Fibroblast of the aortic adventitia (primary cell): ENCODE measurements around the gene MAP3K12. TPM values are rescaled to one million over a fixed set of nuclear protein-coding genes. Genes with fewer than 3 reads are reported as not detected.

Source experiments
- DNase-seq: peaks from one replicate; pipeline ENCODE4 v3.0.0-alpha.2; 2010; ENCODE audit warnings: low read depth
- H3K4me3 ChIP-seq: 2 replicates; pipeline ENCODE4 v1.5.1; 2011; ENCODE audit warnings: low read depth, mild to moderate bottlenecking, control low read depth, low read length, moderate library complexity
- total RNA-seq: library from RNA; depleted of rRNA; stranded (reverse); fragments of >200 nt; gene quantifications from 2 replicates; pipeline ENCODE4 v1.2.3, GENCODE V29; 2012; ENCODE audit warnings: low replicate concordance
- TF ChIP-seq, protein P1 (sequence below): IDR thresholded peaks from 2 replicates; pipeline ENCODE4 v1.5.1; 2011; ENCODE audit warnings: mild to moderate bottlenecking, low read length, control low read depth, inconsistent platforms; ENCODE audit not compliant: insufficient read depth

The MAP3K12 gene
- total RNA-seq, 1 donor: 32.1 TPM

DNA sequence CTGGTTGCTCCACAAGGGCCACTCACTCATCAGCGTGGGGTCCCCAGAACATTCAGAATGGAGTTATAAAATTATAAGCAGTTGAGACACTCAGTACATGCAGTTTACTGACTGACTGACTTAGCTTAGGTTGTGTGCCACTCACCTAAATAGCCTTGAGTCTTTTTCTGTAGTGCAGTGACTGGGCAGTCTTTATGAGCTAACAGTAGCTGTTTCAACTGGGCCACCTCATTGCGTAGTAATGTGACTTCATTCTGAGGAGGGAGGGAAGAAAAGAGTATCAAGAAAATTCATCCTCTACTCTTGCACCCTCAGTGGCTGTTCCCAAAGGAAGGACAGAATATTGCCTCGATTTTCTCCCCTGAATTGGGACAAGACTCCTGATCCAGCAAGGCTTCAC lies 23.9 kb upstream of the MAP3K12 start:
- TF ChIP-seq, protein P1, sequence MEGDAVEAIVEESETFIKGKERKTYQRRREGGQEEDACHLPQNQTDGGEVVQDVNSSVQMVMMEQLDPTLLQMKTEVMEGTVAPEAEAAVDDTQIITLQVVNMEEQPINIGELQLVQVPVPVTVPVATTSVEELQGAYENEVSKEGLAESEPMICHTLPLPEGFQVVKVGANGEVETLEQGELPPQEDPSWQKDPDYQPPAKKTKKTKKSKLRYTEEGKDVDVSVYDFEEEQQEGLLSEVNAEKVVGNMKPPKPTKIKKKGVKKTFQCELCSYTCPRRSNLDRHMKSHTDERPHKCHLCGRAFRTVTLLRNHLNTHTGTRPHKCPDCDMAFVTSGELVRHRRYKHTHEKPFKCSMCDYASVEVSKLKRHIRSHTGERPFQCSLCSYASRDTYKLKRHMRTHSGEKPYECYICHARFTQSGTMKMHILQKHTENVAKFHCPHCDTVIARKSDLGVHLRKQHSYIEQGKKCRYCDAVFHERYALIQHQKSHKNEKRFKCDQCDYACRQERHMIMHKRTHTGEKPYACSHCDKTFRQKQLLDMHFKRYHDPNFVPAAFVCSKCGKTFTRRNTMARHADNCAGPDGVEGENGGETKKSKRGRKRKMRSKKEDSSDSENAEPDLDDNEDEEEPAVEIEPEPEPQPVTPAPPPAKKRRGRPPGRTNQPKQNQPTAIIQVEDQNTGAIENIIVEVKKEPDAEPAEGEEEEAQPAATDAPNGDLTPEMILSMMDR: no peak
- no peak overlapping the region for H3K4me3 ChIP-seq
- no peak for DNase-seq

DNA sequence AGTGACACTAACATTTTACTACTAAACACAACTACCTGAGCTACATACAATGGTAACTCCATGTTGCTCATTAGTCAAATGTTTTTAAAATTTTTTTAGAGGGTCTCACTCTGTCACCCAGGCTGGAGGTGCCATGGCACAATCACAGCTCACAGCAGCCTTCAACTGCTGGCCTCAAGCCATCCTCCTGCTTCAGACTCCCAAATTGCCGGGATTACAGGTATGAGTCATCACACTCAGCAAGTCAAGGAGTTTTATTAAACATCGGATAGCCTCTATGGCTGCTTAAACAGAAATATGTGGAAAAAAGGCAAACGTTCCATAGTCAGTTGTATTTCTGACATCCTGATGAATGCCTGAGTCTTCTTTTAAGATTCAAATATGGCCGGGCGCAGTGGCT lies 19.1 kb upstream of the MAP3K12 start:
- peak; percentile 36 for DNase-seq
- H3K4me3 ChIP-seq: no peak overlapping the region
- TF ChIP-seq, protein P1: no peak

DNA sequence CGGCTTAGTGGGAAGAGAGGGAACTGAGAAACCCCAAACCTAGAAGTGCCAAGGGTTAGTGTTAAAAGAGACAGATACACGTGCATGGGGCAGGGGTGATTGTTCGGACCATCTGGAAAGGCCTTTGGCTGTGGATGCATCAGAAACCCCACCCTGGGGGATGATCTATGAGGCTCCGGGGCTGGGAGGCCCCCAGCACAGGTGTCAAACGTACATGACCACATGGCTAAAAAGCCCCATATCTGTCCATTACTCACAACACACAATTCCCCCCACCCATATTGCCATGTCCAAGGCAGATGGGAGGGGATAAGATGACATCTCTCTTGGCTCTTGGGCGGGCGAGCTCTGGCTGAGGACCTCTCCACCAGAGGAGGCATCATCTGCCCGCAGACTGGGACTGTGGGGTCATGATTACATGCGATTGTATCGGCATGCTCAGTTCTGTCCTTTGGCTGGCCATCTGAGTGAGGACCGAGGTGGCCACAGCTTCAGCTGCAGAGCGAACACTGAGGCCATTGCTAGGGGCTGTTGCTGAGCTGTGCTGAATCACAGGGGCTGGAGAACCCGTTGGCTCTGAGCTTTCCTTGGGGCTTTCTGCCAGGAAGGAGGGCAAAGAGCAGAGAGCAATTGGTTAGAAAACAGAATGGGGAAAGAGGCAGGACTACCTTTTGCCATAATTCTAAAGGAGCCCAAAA lies 17.6 kb upstream of the MAP3K12 start:
- TF ChIP-seq, protein P1: no peak
- DNase-seq: no peak
- no peak overlapping the region for H3K4me3 ChIP-seq

DNA sequence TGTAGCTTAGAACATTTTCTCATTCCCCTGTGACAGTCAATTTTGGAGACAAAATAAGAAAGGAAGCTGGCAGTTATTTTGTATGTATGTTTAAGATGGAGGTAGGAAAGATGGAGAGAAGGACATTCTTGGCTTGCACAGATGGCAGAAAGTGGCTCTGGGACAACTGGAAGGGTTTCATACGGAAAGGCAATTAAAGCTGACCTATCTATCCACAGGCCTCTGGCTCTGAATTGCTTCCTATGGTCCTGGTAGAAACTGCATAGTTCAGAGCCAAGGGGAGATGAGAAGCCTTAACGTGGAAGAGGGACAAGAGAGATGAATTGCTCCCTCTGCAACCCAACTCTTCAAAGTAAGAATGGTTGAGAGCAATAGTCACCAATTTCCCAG lies 16.0 kb upstream of the MAP3K12 start:
- TF ChIP-seq, protein P1: no peak
- DNase-seq: no peak

GRCh38 chr12:53514628-53515290 lies 15.5 kb upstream of the MAP3K12 start:
- TF ChIP-seq, protein P1: no peak
- no peak for DNase-seq
- no peak overlapping the region for H3K4me3 ChIP-seq

More for the DNA sequence above, 16.0 kb upstream of the MAP3K12 start:
- H3K4me3 ChIP-seq: no peak overlapping the region

DNA sequence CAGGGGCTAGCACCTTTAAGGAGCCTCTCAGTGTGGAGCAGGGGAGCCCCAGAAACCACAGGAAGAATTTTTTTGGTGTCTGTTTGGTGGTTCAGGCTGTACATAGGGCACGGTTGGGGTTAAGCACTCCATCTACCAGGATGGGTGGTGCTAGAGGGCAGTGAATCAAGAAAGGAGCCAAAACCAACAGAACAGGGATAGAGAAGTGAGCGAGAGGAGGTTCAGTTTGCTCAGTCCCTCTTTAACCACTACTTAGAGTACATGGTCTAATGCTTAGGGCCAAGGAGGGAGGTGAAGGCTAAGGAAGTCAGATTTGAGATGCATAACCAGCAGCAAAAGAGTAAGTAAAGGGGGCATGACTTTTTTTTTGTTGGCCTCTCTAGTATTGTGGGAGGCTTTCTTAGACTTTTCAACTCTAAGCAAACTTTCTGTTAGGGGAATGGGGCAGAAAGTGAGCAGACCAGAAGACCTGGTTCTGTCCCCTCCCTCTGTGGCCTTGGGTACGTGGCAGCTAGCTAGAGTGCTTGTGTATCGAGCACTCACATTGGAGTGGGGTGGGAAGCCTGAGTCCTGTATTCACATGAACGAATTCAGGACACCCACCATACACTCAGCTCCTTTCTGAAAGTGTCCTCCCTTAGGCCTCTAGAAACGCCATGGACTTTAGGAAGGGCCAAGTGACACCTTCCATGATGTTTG lies 14.6 kb upstream of the MAP3K12 start:
- no peak for DNase-seq
- TF ChIP-seq, protein P1: no peak
- no peak overlapping the region for H3K4me3 ChIP-seq
